Right ventricle myocardium superior (tissue), 1 donor: ENCODE data around the gene PIH1D2. TPM values are rescaled to one million over a fixed set of nuclear protein-coding genes. Genes with fewer than 3 reads are reported as not detected.
"Not testable (repeated sequence)": the region's sequence is repeated elsewhere in the genome, so short reads cannot be mapped to it uniquely, and the experiment has no call there.

Experiments
- ATAC-seq: fragments of 200-7000 bp; cut with Tn5 transposase; one replicate; pipeline ENCODE4 v1.9.1; 2020; ENCODE audit warnings: mild to moderate bottlenecking; ENCODE audit not compliant: poor library complexity
- DNase-seq: peaks from one replicate; pipeline ENCODE4 v3.0.0-alpha.2; 2020
- intact Hi-C: fragments of 100-400 bp; cut with DNase I; formaldehyde crosslinking; loops from one replicate; pipeline ENCODE4 v1.11.2; 2022
- long read RNA-seq: library from polyadenylated mRNA; unstranded; transcript quantifications from one replicate; pipeline ENCODE4 v2.0.0, GENCODE V29; 2021
- total RNA-seq: library from RNA; stranded (reverse); fragmentation: NEBNext Ultra II Directional; extraction: Animal tissue kit (Norgen Biotek cat#: 25700); gene quantifications from one replicate; pipeline ENCODE4 v1.2.1, GENCODE V29; 2021
- donor health status: DM: no; HTN: yes; CAD: no; lungs with severe emphysema.

PIH1D2 gene, protein sequence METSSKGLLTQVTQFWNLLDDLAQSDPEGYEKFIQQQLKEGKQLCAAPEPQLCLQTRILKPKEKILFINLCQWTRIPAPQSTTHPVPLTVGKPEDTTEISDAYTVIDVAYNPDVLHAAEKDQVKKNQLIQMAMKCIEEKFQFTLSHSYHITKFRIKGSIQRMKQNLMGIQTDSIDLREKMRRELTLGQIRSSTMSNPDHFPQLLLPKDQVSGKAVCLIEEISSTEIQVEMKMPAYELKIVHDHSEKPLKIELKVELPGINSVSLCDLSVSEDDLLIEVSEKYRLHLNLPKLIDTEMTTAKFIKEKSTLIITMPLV
- total RNA-seq = 1.3 TPM
- long read RNA-seq = 0 reads

DNA sequence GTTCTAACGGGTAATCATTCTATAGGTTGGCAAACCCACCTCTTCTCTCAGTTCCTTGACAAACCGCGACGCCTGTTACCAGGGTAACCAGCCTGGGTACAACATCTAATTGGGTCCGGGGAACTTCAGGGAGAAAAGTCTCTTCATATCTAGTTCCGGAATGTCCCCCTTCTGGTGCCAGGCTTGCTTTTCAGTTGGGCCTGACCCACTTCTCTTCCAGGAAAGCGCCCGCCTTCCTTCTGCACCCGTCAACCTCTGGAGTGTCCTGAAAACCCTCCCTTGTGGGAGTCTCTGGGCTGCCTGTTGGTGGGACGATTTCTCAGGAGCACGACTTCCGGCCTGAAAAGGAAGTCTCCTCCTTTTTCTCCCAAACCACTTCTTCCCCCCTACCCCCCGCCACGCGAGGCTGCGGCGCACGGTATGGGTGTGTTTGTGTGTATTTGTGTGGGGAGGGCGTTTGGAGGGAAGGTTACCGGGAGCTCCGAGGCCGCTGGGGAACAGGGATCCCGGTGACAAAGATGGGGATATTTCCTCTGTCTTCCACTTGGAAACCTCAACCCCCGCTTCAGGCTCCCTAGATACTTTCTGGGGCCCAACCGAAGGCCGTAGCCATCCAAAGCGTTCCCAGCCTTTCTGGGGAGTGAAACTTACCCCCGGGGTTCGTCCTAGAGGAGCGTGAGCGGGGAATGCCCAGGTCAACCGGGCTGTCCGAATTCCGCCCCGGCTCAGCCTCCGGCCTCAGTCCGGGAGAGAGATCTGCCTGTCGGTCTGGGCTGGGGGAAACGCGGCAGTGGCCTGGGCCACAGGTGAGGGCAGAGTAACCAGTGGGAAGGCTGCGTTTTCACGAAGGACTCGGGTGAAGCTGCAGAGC is at the start of gene PIH1D2, which contains the start of gene NKAPD1:
Gene PIH1D2, minus strand, starts transcription at position 77 of the 871 bp plus-strand sequence. CDS start 843 bp downstream, outside the sequence.
Gene NKAPD1, plus strand, starts transcription at position 359 of the 871 bp plus-strand sequence. CDS start 1,276 bp downstream, outside the sequence.
- DNase-seq (peak; percentile 78), ATAC-seq (peak; percentile 94)
- intact Hi-C loops = no loop called here

DNA sequence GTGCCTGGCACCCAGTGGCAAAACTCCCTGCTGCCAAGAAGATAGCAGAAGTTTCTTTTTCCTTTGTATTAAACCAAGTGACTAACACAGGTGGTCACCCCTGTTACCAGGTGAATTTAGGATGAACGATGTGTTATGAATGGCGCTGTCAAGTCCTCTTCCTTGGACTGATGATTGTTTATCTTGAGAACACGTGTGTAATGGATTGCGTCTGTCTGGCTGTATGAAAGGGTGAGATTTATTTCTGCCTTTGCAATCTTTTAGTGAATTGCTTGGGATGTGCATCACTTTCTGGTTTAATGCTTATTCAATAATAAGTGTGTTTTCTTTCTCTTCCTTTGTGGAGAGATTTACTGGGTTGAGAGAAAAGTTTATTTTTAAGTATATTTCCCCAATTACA is 49.3 kb upstream of the PIH1D2 start:
- ATAC-seq = no peak
- intact Hi-C loops = no loop called here

DNA sequence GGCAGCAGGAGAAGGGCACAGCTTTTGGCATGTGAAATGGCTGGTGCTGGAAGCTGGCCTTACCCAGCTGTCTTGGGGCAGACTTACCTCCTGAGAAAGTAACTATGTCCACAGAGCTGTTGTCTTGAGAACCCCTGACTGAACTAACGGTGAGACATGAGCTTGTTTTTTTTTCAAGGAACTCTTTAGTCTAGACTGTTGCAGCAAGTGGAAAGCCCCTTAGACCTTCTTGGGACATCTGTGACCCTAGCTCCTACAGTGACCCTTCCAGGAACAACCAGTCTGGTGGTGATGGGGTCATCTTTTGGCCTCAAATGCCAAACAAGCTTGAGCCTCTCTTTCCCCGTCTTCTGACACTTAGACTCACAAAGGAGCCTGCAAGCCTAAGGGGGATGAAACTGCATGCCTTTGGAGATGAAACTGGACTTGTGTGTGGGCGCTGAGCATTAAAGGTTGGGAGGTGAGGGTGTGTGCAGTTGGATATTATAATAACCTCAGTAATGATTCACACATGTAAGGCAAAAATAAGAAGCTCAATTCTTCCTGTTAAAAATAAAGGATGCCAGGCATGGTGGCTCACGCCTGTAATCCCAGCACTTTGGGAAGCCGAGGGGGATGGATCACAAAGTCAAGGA is 48.3 kb upstream of the PIH1D2 start:
- ATAC-seq (no peak), DNase-seq (no peak)
- intact Hi-C loops = no loop called here

More for the DNA sequence above, 49.3 kb upstream of the PIH1D2 start:
- DNase-seq = no peak

DNA sequence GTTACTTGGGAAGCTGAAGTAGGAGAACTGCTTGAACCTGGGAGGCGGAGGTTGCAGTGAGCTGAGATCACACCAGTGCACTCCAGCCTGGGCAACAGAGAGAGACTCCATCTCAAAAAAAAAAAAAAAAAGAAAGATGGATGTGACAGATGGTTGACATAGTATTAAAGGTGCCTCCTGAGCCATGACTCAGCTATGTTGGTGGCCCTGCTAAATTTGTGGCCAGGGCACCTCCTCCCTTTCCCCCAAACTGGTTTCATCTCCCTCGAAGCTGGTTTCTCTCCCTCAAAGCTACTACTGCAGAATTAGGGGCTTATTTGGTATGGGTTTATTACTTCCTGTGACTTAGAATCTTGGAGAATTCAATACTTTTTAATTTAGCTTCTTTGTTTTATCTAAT is 44.4 kb upstream of the PIH1D2 start:
- intact Hi-C loops = loop anchor here (5.0 kb wide), 1 partner anchor 164 kb away; no protein-coding TSS in a partner anchor
- no peak for ATAC-seq

DNA sequence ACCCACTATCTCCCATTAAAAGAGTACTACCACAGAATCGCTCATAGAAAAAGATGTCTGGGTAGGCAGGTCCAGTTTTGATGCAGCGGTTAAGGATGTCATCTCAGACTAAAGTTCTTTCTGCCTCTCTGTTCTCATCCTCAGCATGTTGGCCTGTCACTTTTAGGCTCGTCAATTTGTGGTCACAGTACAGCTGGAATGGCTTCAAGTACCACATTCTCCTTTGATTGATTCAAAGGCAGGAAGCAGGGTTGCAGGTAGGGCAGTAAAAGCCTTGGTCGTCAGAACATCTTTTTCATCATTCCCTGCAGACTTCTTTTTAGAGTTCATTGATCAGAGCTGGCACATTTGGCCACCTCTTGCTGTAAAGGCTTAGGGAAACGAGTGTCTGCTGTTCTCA is 41.6 kb upstream of the PIH1D2 start:
- DNase-seq = no peak
- intact Hi-C loops = loop anchor here (5.0 kb wide), 1 partner anchor 167 kb away; no protein-coding TSS in a partner anchor
- no peak for ATAC-seq

More for the DNA sequence above, 44.4 kb upstream of the PIH1D2 start:
- DNase-seq = no peak

DNA sequence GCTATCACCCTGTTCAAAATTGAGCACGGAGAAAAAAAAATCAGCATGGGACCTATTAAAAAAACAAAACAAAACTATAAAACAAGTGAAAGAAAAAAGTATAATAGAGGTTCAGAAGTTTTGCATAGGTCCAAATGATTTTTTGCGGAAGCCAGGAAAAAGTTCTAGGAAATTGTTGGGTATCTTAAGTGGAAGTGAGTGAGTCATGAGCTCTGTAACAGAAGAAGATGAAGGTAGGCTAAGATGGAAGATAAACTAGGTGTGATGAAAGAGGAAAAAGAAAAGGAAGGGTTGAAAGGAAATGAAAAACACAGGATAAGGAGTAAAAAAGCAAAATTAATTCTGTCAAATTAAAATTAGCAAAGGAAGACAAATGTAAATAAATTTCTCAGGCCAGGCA is 40.6 kb upstream of the PIH1D2 start:
- DNase-seq (no peak), ATAC-seq (no peak)
- intact Hi-C loops = loop anchor here (5.0 kb wide), 1 partner anchor 63 kb away; the partner anchor contains the start of gene BCO2

DNA sequence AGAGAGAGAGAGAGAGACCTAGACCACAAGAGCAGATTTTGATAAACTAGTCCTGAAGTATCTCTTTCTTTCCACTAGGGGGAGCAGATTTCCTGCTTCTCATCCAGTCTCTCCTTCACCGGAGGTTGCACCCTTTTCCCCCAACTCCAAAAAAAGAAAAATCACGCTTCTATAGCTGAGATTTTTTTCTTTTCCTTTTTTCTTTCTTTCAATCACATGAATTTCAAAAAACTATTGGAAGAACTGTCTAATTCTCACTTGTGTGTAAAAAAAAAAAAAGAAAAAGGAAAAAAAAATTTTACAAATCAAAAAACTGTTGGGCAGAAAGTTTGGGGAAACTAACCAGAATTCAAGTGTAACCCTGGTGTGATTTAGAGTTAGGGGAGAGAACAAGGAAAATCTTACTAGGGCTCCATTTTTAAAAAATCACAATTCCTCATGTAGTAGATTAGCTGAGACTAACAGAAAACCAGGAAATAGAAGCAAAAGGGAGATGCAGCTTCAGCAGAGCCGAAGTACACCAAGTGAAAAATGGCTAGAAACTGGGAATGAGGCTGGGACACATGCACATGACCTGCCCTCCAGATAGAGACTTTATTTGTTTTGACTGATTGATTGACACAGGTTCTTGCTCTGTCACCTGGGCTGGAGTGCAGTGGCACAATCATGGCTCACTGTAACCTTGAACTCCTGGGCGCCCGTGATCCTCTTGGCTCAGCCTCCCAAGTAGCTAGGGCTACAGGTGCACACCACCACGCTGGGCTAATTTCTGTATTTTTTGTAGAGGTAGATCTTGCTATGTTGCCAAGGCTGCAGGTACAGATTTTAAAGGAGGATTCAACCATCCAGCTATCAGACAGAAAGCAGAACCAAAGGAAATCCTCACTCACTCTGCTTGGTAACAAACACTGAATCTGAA is 40.0 kb upstream of the PIH1D2 start:
- DNase-seq (no peak), ATAC-seq (peak; percentile 80)
- intact Hi-C loops = loop anchor here (5.0 kb wide), 1 partner anchor 64 kb away; the partner anchor contains the start of gene BCO2

DNA sequence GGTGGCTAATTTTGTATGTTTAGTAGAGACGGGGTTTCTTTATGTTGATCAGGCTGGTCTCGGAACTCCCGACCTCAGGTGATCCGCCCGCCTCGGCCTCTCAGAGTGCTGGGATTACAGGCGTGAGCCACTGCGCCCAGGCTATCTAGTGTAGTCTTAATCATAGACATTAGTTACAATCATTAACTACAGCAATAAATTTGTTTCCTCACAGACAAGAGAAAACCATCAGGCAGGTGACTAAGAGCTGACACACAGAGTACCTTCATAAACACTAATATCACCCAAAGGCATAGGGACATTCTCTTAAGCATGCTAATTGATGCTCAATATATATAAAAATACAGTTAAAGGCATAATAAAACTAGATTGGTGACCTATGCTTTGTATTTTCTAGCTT is 32.3 kb upstream of the PIH1D2 start:
- intact Hi-C loops = no loop called here
- DNase-seq (no peak), ATAC-seq (no peak)

DNA sequence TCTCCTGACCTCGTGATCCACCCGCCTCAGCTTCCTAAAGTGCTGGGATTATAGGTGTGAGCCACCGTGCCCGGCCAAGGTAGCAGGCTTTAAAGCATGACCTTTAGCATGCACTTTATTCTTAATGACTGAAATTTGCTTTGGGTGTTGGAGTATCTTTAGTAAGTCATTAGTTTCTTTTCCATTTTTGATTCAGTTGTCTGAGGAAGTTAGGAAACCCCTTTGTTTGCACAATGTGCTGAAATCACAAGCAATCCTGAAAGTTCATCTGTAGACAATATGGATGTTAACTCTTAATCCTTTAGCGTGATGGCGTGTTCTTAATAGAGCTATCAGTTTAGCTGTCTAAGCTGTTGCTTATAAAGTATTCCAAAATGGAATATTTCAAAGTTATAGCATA is 29.6 kb upstream of the PIH1D2 start:
- DNase-seq (no peak), ATAC-seq (no peak)
- intact Hi-C loops = no loop called here

DNA sequence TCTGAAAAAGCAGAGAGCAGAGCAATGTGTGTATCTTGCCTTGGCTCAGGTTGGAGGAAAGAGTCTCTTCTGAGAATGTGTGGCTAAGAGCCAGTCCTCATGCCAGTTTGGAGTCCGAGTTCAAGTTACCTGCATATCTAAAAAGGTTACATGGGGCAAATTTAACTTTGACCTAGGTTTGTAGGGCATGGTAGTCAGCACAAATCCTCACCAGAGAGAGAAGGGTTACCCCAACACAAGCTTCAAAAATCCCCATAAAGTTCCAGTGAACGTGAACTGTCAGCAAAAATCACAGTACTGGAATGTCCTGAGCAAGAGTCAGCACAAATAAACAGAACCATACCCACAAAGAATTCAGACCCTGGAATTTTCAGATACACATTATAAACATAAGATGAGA is 26.6 kb upstream of the PIH1D2 start:
- no peak for DNase-seq
- intact Hi-C loops = no loop called here
- peak; percentile 60 for ATAC-seq

DNA sequence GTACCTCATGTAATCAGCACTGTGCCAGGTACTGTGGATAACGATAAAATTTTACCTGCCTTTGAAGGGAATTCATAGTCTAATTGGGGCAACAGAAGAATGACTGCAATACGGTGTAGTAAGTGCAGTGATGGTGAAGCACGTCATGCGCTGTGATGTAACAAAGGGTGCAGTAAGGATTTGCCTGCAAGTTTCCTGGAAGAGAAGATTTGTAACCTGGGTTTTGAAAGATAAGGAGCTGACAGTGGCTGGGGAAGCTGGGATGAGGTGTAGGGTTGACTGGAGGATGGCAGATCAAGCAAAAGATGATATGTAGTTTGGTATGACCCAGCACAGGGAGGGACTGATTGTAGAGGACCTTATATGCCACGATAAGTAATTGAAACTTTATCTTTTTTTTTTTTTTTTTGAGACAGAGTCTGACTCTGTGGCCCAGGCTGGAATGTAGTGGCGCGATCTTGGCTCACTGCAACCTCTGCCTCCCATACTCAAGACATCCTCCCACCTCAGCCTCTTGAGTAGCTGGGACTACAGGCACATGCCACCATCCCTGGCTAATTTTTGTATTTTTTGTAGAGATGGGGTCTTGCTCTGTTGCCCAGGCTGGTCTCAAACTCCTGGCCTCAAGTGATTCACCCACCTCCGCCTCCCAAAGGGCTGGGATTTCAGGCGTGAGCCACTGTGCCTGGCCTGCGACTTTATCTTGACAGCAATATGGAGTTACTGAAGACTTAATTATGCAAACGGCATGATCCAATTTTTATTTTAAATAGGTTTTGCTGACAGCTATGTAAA is 24.1 kb upstream of the PIH1D2 start:
- DNase-seq (no peak), ATAC-seq (no peak)
- intact Hi-C loops = no loop called here

DNA sequence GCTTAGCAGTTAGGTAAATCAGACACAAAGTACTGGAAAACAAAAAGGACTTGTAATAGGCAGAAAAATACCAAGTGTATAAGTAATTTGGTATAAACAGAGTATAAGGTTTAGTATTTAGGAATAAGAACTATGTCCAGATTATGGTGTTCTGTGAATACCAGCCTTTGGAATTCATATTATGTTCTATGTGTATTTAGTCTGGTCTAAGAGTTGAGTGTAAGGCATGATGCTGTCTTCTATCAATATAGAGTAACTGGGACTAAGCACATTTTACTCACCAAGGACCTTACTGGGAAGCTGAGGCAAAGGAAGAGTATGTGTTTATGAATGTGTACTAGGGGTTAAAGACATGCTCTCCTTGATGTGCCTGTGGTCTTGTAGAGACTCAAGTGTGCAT is 22.4 kb upstream of the PIH1D2 start:
- intact Hi-C loops = no loop called here
- no peak for ATAC-seq

DNA sequence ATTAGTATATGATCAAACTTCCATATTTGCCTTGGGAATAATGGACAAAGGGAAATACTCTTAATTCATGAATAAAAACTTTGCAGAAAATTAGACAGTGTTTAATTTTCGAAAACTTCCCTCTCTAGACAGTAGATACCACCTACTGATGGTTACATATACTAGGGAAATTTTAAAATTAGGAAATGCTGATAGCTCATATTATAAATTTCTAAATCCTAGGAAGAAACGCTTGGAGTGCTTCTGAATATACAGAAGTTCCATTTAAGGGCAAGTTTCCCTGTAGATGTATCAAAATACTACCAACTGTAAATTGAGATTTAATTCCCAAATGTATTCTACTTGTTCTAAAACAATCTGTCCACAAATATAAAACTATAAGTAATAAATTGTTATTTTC is 21.5 kb upstream of the PIH1D2 start:
- intact Hi-C loops, DNase-seq, ATAC-seq: not testable (repeated sequence)

More for the DNA sequence above, 22.4 kb upstream of the PIH1D2 start:
- DNase-seq = no peak

DNA sequence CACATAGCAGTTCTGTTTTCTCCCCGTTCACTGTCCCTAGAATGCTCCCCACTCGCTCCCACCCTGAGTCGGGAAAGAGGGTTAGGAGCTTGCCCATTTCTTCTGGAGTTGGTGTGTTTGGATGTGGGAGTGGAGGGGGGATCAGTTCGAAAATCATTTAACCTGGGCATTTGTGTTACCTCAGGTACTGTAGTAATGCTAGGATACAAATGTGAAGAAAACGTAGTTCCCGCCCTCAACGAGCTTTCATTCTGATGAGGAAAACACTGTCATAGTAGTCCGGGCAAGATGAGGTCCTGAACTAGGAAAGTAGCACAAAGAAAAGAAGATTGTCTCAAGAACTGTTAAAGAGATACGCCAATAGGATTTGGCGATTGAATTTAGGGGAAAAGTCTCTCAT is 13.4 kb upstream of the PIH1D2 start:
- ATAC-seq (peak; percentile 8), DNase-seq (no peak)
- intact Hi-C loops = loop anchor here (10.0 kb wide), 1 partner anchor 212 kb away; the partner anchor contains the start of genes ALG9, CFAP68 and FDXACB1

DNA sequence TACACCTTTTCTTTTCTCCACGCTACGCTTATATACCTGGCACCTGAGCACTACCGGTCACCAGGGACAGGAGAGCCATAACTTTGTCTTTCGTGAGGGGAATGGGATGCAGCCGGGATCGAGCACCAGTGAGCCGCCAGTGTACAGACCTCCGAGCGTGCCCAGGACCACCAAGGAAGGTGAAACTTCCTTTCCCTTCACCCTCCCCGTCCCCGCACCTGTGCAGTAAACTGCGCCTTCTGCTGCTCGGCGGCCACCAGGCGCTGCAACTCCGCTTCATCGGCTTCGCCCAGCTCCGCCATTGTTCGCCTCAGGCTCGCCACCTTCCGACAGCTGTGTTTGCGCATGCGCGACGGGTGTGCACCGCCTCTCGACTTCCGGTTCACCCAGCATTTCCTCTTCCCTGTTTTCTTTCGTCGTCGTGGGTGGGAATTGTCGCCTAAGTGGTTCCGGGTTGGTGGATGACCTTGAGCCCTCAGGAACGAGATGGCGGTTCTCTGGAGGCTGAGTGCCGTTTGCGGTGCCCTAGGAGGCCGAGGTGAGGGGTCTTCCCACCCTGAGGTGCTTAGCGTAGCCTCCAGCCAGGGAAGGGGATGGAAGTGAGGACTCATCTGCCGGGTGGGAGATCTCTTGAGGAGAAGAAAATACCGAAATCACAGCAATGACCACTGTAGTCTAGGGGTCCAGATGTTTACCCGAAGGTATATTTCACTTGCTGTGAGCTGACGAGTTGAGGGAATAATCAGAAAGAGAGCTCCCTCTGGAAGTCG is 12.8 kb upstream of the PIH1D2 start, which contains the start of the genes SDHD and TIMM8B:
Gene SDHD, plus strand, starts transcription at position 452 of the 770 bp plus-strand sequence. Its CDS starts 35 bp downstream, at position 487.
Gene TIMM8B, minus strand, starts transcription at position 335 of the 770 bp plus-strand sequence. Its CDS starts 33 bp downstream, at position 302.
- peak; percentile 97 for ATAC-seq
- intact Hi-C loops = loop anchor here (10.0 kb wide), 1 partner anchor 212 kb away; the partner anchor contains the start of genes ALG9, CFAP68 and FDXACB1

More for the DNA sequence above, 12.8 kb upstream of the PIH1D2 start, which contains the start of the genes SDHD and TIMM8B:
- DNase-seq = peak; percentile 95
